Measurements from ENCODE around the gene CCR5AS.

Gene CCR5AS

DNA sequence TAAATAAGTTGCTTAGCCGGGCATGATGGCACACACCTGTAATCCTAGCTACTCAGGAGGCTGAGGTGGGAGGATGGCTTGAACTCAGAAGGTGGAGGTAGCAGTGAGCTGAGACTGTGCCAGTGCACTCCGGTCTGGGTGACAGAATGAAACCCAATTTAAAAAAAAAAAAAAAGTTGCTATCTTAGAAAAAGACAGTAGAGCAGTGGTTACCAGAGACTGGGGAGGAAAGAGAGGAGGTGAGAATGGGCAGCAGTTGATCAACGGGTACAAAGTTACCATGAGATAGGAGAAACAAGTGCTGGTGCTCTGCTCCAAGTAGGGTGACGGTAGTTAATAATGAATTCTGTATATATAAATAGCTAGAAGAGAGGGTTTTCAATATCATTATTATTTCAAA lies 53.8 kb downstream of the CCR5AS start:
- Histone ChIP-seq H3K27ac (ENCODE audit: low read depth, low read length) (no peak overlapping the region), H3K9me3 (ENCODE audit: control insufficient read depth in 3 of 3, low read length in 3 of 3) (no peaks in the 10 kb centered on the region), H3K36me3 (ENCODE audit: control insufficient read depth in 3 of 3, insufficient read depth in 3 of 3, low read length in 3 of 3) (no peaks in the 10 kb centered on the region), H3K4me1 (ENCODE audit: control insufficient read depth in 3 of 3, insufficient read depth in 3 of 3, low read length in 3 of 3) (no peaks in the 10 kb centered on the region), H3K4me3 (ENCODE audit: low read length in 3 of 3) (no peak overlapping the region), H3K27me3 (ENCODE audit: control insufficient read depth in 3 of 3, insufficient read depth in 3 of 3, low read length in 3 of 3) (peaks cover 0 to 5% (median 3%) of the 10 kb centered on the region in 3 donors), H3K9ac (ENCODE audit: low read depth in 1 of 3, low read length in 3 of 3) (no peak overlapping the region)

DNA sequence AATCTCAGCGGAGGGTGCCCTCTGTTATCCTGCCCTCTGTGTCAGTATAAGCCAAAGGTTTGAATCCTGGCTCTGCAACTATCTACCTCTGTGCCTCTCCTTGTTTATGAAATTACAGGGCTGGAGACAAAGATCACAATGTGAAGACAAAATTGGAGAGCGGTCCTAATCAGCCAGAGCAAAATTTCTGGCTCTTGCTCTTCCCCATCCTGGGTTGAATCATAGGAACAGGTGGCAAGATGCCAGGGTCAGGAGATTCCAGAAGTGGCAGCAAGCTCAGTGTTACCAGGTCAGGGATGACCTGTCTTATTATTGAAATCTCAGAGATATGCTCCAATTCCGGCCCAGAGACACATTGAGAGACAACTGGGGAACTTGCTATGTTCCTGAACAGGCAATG lies 55.2 kb downstream of the CCR5AS start:
- no peak overlapping the region for H3K4me3 ChIP-seq (ENCODE audit: low read length in 3 of 3)
- H3K9ac ChIP-seq (ENCODE audit: low read depth in 1 of 3, low read length in 3 of 3), result no peak overlapping the region
- no peaks in the 10 kb centered on the region for H3K4me1 ChIP-seq (ENCODE audit: control insufficient read depth in 3 of 3, insufficient read depth in 3 of 3, low read length in 3 of 3)
- H3K36me3 ChIP-seq (ENCODE audit: control insufficient read depth in 3 of 3, insufficient read depth in 3 of 3, low read length in 3 of 3), result no peaks in the 10 kb centered on the region
- peaks cover 0 to 5% (median 3%) of the 10 kb centered on the region in 3 donors for H3K27me3 ChIP-seq (ENCODE audit: control insufficient read depth in 3 of 3, insufficient read depth in 3 of 3, low read length in 3 of 3)
- no peak overlapping the region for H3K27ac ChIP-seq (ENCODE audit: low read depth, low read length)
- no peaks in the 10 kb centered on the region for H3K9me3 ChIP-seq (ENCODE audit: control insufficient read depth in 3 of 3, low read length in 3 of 3)

GRCh38 chr3:46350262-46350565 lies 56.7 kb downstream of the CCR5AS start:
- H3K36me3 ChIP-seq (ENCODE audit: control insufficient read depth in 3 of 3, insufficient read depth in 3 of 3, low read length in 3 of 3), result no peaks in the 10 kb centered on the region
- H3K9me3 ChIP-seq (ENCODE audit: control insufficient read depth in 3 of 3, low read length in 3 of 3), result no peaks in the 10 kb centered on the region
- H3K9ac ChIP-seq (ENCODE audit: low read depth in 1 of 3, low read length in 3 of 3), result no peak overlapping the region
- H3K4me1 ChIP-seq (ENCODE audit: control insufficient read depth in 3 of 3, insufficient read depth in 3 of 3, low read length in 3 of 3), result no peaks in the 10 kb centered on the region
- H3K27me3 ChIP-seq (ENCODE audit: control insufficient read depth in 3 of 3, insufficient read depth in 3 of 3, low read length in 3 of 3), result peaks cover 0 to 5% (median 3%) of the 10 kb centered on the region in 3 donors
- H3K4me3 ChIP-seq (ENCODE audit: low read length in 3 of 3), result no peak overlapping the region
- H3K27ac ChIP-seq (ENCODE audit: low read depth, low read length), result no peak overlapping the region

DNA sequence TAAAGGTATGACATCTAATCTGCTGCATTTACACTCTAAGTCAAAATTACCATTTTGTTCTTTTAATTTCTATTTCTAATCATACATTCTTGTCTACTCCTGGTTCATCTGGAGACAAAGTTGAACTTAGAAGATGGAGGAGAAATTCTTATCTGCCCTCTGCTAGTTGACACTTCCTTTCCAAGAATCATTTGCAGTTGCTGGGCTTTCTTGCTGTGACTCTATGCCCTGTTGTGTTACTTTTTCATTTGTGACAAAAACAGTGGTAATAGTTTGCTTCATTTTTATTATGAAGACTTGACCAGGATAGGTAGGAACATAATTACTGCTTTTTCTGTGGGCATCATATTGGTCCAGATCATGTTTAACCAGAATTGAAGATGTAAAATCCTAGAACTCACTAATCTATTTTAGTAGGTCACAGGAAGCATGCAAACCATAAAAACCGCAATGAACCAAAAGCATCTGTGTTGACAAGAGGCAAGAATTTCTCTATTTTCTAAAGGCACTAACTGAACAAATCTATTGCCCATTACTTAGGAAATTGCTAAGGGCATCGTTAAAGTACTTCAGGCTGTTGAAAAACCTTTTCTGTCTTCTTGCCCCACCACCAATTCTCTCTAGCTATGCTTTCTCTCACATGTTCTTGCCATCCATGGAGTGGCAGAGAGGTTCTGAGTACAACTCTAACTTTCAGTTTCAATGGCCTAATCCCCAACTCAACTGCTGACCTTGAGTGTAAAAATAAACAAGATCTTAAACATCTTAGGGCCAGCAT lies 57.2 kb downstream of the CCR5AS start:
- Histone ChIP-seq H3K9ac (ENCODE audit: low read depth in 1 of 3, low read length in 3 of 3) (no peak overlapping the region), H3K9me3 (ENCODE audit: control insufficient read depth in 3 of 3, low read length in 3 of 3) (no peaks in the 10 kb centered on the region), H3K36me3 (ENCODE audit: control insufficient read depth in 3 of 3, insufficient read depth in 3 of 3, low read length in 3 of 3) (no peaks in the 10 kb centered on the region), H3K27ac (ENCODE audit: low read depth, low read length) (no peak overlapping the region), H3K4me1 (ENCODE audit: control insufficient read depth in 3 of 3, insufficient read depth in 3 of 3, low read length in 3 of 3) (no peaks in the 10 kb centered on the region), H3K27me3 (ENCODE audit: control insufficient read depth in 3 of 3, insufficient read depth in 3 of 3, low read length in 3 of 3) (peaks cover 0 to 5% (median 3%) of the 10 kb centered on the region in 3 donors), H3K4me3 (ENCODE audit: low read length in 3 of 3) (no peak overlapping the region)

DNA sequence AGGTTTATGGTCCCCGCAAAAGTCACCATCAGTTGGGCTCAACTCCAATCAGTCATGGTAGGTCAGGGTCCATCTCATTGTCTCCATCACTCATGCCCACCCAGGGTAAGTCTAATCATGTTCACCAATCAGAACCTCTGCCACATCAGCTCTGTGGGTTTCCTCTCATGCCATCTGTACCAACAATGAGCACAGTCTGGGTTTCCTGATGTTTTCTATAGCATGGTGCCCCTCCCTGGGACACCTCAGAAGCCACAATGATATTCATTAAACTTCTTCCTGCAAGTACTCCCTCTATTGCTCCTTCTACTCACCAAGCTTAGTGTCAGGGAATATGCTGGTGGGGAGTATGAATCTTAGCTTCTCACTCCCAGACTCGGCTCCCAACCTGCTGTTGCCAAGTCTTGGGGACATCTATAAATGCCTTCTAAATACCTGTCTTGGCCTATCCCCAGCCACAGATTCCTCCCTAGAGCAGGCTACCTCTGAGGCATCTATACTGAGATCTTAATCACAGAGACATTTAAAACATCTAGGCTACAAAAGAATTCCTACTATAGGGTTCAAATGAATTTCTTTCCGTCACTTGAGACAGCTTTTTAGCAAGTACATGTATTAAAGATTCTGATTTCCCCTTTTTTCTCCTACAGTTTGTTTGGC lies 57.9 kb downstream of the CCR5AS start:
- H3K36me3 ChIP-seq (ENCODE audit: control insufficient read depth in 3 of 3, insufficient read depth in 3 of 3, low read length in 3 of 3), result no peaks in the 10 kb centered on the region
- H3K4me3 ChIP-seq (ENCODE audit: low read length in 3 of 3), result no peak overlapping the region
- H3K27me3 ChIP-seq (ENCODE audit: control insufficient read depth in 3 of 3, insufficient read depth in 3 of 3, low read length in 3 of 3), result peaks cover 0 to 5% (median 3%) of the 10 kb centered on the region in 3 donors
- no peaks in the 10 kb centered on the region for H3K9me3 ChIP-seq (ENCODE audit: control insufficient read depth in 3 of 3, low read length in 3 of 3)
- H3K9ac ChIP-seq (ENCODE audit: low read depth in 1 of 3, low read length in 3 of 3), result no peak overlapping the region
- H3K27ac ChIP-seq (ENCODE audit: low read depth, low read length), result no peak overlapping the region
- no peaks in the 10 kb centered on the region for H3K4me1 ChIP-seq (ENCODE audit: control insufficient read depth in 3 of 3, insufficient read depth in 3 of 3, low read length in 3 of 3)

- Histone ChIP-seq H3K9ac (ENCODE audit: low read depth in 1 of 3, low read length in 3 of 3) (no peak overlapping the region), H3K36me3 (ENCODE audit: control insufficient read depth in 3 of 3, insufficient read depth in 3 of 3, low read length in 3 of 3) (no peaks in the 10 kb centered on the region), H3K27ac (ENCODE audit: low read depth, low read length) (no peak overlapping the region), H3K4me3 (ENCODE audit: low read length in 3 of 3) (no peak overlapping the region), H3K27me3 (ENCODE audit: control insufficient read depth in 3 of 3, insufficient read depth in 3 of 3, low read length in 3 of 3) (no peaks in the 10 kb centered on the region), H3K4me1 (ENCODE audit: control insufficient read depth in 3 of 3, insufficient read depth in 3 of 3, low read length in 3 of 3) (no peaks in the 10 kb centered on the region), H3K9me3 (ENCODE audit: control insufficient read depth in 3 of 3, low read length in 3 of 3) (no peaks in the 10 kb centered on the region)
Observed at GRCh38 chr3:46344476-46344875, 62.4 kb downstream of the CCR5AS start.

DNA sequence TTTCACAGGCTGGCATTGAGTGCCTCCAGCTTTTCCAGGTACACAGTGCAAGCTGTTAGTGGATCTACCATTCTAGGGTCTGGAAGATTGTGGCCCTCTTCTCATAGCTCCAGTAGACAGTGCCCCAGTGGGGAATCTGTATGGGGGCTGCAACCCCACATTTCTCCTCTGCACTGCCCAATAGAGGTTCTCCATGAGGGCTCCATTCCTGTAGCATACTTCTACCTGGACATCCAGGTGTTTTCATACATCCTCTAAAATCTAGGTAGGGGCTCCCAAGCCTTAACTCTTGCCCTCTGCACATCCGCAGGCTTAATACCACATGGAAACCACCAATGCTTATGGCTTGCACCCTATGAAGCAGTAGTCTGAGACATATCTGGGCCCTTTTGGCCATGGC lies 68.0 kb downstream of the CCR5AS start:
- no peaks in the 10 kb centered on the region for H3K36me3 ChIP-seq (ENCODE audit: control insufficient read depth in 3 of 3, insufficient read depth in 3 of 3, low read length in 3 of 3)
- no peaks in the 10 kb centered on the region for H3K4me1 ChIP-seq (ENCODE audit: control insufficient read depth in 3 of 3, insufficient read depth in 3 of 3, low read length in 3 of 3)
- no peak overlapping the region for H3K27ac ChIP-seq (ENCODE audit: low read depth, low read length)
- H3K9me3 ChIP-seq (ENCODE audit: control insufficient read depth in 3 of 3, low read length in 3 of 3), result peaks cover 0 to 2% (median 2%) of the 10 kb centered on the region in 3 donors
- no peak overlapping the region for H3K4me3 ChIP-seq (ENCODE audit: low read length in 3 of 3)
- H3K9ac ChIP-seq (ENCODE audit: low read depth in 1 of 3, low read length in 3 of 3), result no peak overlapping the region
- no peaks in the 10 kb centered on the region for H3K27me3 ChIP-seq (ENCODE audit: control insufficient read depth in 3 of 3, insufficient read depth in 3 of 3, low read length in 3 of 3)

- H3K27me3 ChIP-seq (ENCODE audit: control insufficient read depth in 3 of 3, insufficient read depth in 3 of 3, low read length in 3 of 3), result no peaks in the 10 kb centered on the region
- no peak overlapping the region for H3K9ac ChIP-seq (ENCODE audit: low read depth in 1 of 3, low read length in 3 of 3)
- no peaks in the 10 kb centered on the region for H3K4me1 ChIP-seq (ENCODE audit: control insufficient read depth in 3 of 3, insufficient read depth in 3 of 3, low read length in 3 of 3)
- H3K36me3 ChIP-seq (ENCODE audit: control insufficient read depth in 3 of 3, insufficient read depth in 3 of 3, low read length in 3 of 3), result no peaks in the 10 kb centered on the region
- H3K27ac ChIP-seq (ENCODE audit: low read depth, low read length), result no peak overlapping the region
- no peak overlapping the region for H3K4me3 ChIP-seq (ENCODE audit: low read length in 3 of 3)
- H3K9me3 ChIP-seq (ENCODE audit: control insufficient read depth in 3 of 3, low read length in 3 of 3), result peaks cover 0 to 2% (median 2%) of the 10 kb centered on the region in 3 donors
Observed at GRCh38 chr3:46337911-46338310, 69.0 kb downstream of the CCR5AS start.

- Histone ChIP-seq H3K4me3 (ENCODE audit: low read length in 3 of 3) (no peak overlapping the region), H3K27ac (ENCODE audit: low read depth, low read length) (no peak overlapping the region), H3K9me3 (ENCODE audit: control insufficient read depth in 3 of 3, low read length in 3 of 3) (peaks cover 0 to 2% (median 2%) of the 10 kb centered on the region in 3 donors), H3K4me1 (ENCODE audit: control insufficient read depth in 3 of 3, insufficient read depth in 3 of 3, low read length in 3 of 3) (no peaks in the 10 kb centered on the region), H3K27me3 (ENCODE audit: control insufficient read depth in 3 of 3, insufficient read depth in 3 of 3, low read length in 3 of 3) (no peaks in the 10 kb centered on the region), H3K36me3 (ENCODE audit: control insufficient read depth in 3 of 3, insufficient read depth in 3 of 3, low read length in 3 of 3) (no peaks in the 10 kb centered on the region), H3K9ac (ENCODE audit: low read depth in 1 of 3, low read length in 3 of 3) (no peak overlapping the region)
Observed at GRCh38 chr3:46335541-46335940, 71.3 kb downstream of the CCR5AS start.

DNA sequence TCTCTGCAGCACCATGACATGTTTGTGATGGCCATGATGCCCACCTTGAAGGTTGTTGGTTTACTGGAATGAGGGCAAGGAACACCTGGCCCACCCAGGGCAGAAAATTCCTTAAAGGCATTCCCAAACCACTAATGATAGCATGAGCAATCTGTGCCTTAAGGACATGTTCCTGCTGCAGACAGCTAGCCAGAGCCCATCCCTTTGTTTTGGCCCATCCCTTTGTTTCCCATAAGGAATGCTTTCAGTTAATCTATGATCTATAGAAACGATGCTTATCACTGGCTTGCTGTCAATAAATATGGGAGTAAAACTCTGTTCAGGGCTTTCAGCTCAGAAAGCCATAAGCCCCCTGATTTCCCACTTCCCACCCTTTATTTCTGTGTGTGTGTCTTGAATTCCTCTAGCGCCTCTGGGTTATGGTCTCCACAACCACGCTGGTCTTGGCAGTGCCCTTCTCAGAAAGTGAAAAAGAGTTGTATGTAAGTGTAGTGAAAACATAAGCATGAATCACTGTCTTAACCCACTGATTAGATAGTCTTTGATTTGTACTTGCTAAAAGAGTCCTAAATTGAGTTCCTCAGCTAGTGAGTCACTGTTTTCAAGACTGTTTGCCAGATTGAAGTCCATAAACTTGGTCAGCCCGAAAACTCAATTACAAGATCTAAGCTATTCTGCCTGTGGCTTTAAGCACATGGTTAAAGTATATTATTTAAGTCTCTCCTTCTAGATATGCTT lies 72.0 kb downstream of the CCR5AS start:
- H3K27ac ChIP-seq (ENCODE audit: low read depth, low read length), result no peak overlapping the region
- no peaks in the 10 kb centered on the region for H3K36me3 ChIP-seq (ENCODE audit: control insufficient read depth in 3 of 3, insufficient read depth in 3 of 3, low read length in 3 of 3)
- H3K27me3 ChIP-seq (ENCODE audit: control insufficient read depth in 3 of 3, insufficient read depth in 3 of 3, low read length in 3 of 3), result no peaks in the 10 kb centered on the region
- no peaks in the 10 kb centered on the region for H3K4me1 ChIP-seq (ENCODE audit: control insufficient read depth in 3 of 3, insufficient read depth in 3 of 3, low read length in 3 of 3)
- peaks cover 0 to 2% (median 2%) of the 10 kb centered on the region in 3 donors for H3K9me3 ChIP-seq (ENCODE audit: control insufficient read depth in 3 of 3, low read length in 3 of 3)
- no peak overlapping the region for H3K9ac ChIP-seq (ENCODE audit: low read depth in 1 of 3, low read length in 3 of 3)
- H3K4me3 ChIP-seq (ENCODE audit: low read length in 3 of 3), result no peak overlapping the region

Measured in skeletal muscle tissue (tissue), 3 donors.